Measurements from ENCODE around the gene F2. TPM values are rescaled to one million over a fixed set of nuclear protein-coding genes. Genes with fewer than 3 reads are reported as not detected.
A peak's percentile ranks its signal among the peaks of the same experiment; 100 is the strongest.
"Not testable (repeated sequence)": the region's sequence is repeated elsewhere in the genome, so short reads cannot be mapped to it uniquely, and the experiment has no call there.

The F2 gene
- total RNA-seq, 1 donor from 2014 or later: not detected

DNA sequence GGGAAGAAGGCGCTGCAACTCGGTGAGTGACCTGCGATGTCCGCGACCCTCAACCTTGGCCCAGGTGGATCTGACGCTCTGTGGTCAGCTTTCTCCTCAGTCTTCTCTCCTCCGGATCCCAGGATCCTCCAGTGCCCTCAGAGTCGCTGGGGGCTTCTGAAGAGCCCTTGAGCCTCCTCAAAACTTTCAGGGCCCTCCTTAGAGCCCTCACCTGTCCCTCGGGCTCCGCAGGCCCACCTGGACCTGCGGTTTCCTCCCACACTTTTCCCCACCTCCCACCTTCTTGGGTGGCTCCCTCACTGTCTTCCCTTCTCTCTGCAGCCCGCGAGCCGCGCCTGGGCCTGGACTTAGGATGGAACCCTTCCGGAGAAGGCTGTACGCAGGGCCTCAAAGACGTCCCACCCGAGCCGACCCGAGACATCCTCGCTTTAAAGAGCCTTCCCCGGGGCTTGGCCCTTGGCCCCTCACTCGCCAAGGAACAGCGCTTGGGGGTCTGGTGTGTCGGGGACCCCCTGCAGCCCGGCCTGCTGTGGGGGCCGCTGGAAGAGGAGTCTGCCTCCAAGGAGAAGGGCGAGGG, 17.8 kb upstream of the F2 start:
- DNase-seq: no peak
- peaks cover 51% of the 10 kb centered on the region for H3K4me1 Mint-ChIP-seq

DNA sequence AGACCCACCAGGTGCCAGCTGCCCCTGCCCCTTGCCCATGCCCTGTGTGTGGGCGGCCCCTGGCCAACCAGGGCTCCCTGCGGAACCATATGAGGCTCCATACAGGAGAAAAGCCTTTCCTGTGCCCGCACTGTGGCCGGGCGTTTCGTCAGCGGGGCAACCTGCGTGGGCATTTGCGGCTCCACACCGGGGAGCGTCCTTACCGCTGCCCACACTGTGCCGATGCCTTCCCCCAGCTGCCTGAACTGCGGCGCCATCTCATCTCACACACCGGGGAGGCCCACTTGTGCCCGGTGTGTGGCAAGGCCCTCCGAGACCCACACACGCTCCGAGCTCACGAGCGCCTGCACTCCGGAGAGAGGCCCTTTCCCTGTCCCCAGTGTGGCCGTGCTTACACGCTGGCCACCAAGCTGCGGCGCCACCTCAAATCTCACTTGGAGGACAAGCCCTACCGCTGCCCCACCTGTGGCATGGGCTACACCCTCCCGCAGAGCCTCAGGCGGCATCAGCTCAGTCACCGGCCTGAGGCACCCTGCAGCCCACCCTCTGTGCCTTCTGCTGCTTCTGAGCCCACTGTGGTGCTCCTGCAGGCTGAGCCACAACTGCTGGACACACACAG, 13.8 kb upstream of the F2 start:
- no peaks in the 10 kb centered on the region for H3K27me3 Mint-ChIP-seq
- ATAC-seq (ENCODE audit: low read depth) (no peak), DNase-seq (no peak)
- intact Hi-C loops (cut with micrococcal nuclease): loop anchor here (10.0 kb wide), 3 partner anchors 700 to 1760 kb away; partner anchors contain the start of gene SLC39A13
- no peak overlapping the region for H3K4me3 Mint-ChIP-seq
- H3K36me3 Mint-ChIP-seq (ENCODE audit: low read depth): peaks cover 66% of the 10 kb centered on the region
- H3K4me1 Mint-ChIP-seq: peaks cover 28% of the 10 kb centered on the region
- H3K27ac Mint-ChIP-seq: no peak overlapping the region
- ChIA-PET POLR2A (no interaction called here), CTCF (no interaction called here)
- TF ChIP-seq, protein P1, sequence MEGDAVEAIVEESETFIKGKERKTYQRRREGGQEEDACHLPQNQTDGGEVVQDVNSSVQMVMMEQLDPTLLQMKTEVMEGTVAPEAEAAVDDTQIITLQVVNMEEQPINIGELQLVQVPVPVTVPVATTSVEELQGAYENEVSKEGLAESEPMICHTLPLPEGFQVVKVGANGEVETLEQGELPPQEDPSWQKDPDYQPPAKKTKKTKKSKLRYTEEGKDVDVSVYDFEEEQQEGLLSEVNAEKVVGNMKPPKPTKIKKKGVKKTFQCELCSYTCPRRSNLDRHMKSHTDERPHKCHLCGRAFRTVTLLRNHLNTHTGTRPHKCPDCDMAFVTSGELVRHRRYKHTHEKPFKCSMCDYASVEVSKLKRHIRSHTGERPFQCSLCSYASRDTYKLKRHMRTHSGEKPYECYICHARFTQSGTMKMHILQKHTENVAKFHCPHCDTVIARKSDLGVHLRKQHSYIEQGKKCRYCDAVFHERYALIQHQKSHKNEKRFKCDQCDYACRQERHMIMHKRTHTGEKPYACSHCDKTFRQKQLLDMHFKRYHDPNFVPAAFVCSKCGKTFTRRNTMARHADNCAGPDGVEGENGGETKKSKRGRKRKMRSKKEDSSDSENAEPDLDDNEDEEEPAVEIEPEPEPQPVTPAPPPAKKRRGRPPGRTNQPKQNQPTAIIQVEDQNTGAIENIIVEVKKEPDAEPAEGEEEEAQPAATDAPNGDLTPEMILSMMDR (IDR thresholded peaks at IDR 0.05): no peak
- H3K9me3 Mint-ChIP-seq: no peaks in the 10 kb centered on the region

More for the DNA sequence above, 17.8 kb upstream of the F2 start:
- peak overlapping the region; percentile 99 for H3K4me3 Mint-ChIP-seq
- H3K9me3 Mint-ChIP-seq: no peaks in the 10 kb centered on the region
- H3K36me3 Mint-ChIP-seq (ENCODE audit: low read depth): peaks cover 61% of the 10 kb centered on the region
- TF ChIP-seq, protein P1 (IDR thresholded peaks at IDR 0.05): no peak
- ATAC-seq (ENCODE audit: low read depth): no peak
- CTCF ChIA-PET: interaction anchor here (0.8 kb wide), 1 partner anchor 547 kb away, joined by 3 read pairs; the partner anchor contains the start of gene ACP2
- H3K27ac Mint-ChIP-seq: peak overlapping the region; percentile 95
- no peaks in the 10 kb centered on the region for H3K27me3 Mint-ChIP-seq
- intact Hi-C loops (cut with micrococcal nuclease): loop anchor here (5.0 to 10.0 kb wide), 4 partner anchors 146 to 1756 kb away; partner anchors contain the start of genes CKAP5 and SLC39A13
- POLR2A ChIA-PET: interaction anchor here (0.6 to 1.7 kb wide), 10 partner anchors 10 to 1014 kb away, joined by 3 to 16 read pairs (median 5); partner anchors contain the start of genes AGBL2, AMBRA1, ATG13 and CSTPP1

DNA sequence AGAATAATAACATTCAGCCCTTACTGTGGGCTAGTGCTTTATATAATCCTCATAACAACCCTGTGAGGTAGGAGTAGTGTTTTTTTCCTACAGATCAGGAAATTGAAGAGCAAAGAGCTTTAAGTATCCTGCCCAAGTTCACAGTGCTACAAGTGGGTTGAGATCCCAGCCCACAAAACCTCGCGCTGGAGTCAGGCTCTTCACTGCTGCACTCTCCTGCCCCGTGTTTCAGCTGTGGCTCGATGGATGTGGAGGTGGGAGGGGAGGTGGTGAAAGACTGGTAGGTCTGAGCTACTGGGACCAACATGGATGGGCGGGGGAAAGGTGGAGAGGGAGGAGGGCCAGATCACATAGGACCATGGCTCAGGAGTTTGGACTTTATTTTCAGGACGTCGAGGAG, 12.1 kb upstream of the F2 start:
- Mint-ChIP-seq H3K27ac (no peak overlapping the region), H3K9me3 (no peaks in the 10 kb centered on the region), H3K27me3 (no peaks in the 10 kb centered on the region), H3K4me1 (peaks cover 13% of the 10 kb centered on the region), H3K4me3 (no peak overlapping the region), H3K36me3 (ENCODE audit: low read depth) (peaks cover 52% of the 10 kb centered on the region)
- ChIA-PET CTCF (no interaction called here), POLR2A (no interaction called here)
- TF ChIP-seq, protein P1 (IDR thresholded peaks at IDR 0.05): no peak
- ATAC-seq (ENCODE audit: low read depth) (no peak), DNase-seq (no peak)
- intact Hi-C loops (cut with micrococcal nuclease): loop anchor here (10.0 kb wide), 3 partner anchors 698 to 1762 kb away; partner anchors contain the start of gene SLC39A13

DNA sequence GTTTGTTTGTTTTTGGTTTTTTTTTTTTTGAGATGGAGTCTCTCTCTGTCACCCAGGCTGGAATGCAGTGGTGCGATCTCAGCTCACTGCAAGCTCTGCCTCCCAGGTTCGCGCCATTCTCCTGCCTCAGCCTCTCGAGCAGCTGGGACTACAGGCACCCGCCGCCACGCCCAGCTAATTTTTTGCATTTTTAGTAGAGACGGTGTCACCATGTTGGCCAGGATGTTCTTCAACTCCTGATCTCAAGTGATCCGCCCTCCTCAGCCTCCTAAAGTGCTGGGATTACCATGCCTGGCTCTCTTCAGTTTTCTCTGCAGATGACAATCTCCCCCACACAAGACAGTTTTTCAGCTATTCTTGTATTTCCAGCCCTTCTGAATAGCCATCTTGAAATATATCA, 9.7 kb upstream of the F2 start:
- intact Hi-C loops (cut with micrococcal nuclease): loop anchor here (10.0 kb wide), 3 partner anchors 695 to 1765 kb away; partner anchors contain the start of gene SLC39A13
- DNase-seq; H3K4me1 Mint-ChIP-seq; H3K4me3 Mint-ChIP-seq; H3K27ac Mint-ChIP-seq; H3K27me3 Mint-ChIP-seq; CTCF ChIA-PET; ATAC-seq (ENCODE audit: low read depth); H3K9me3 Mint-ChIP-seq: not testable (repeated sequence)
- POLR2A ChIA-PET: interaction anchor here (0.5 kb wide), 1 partner anchor 33 kb away, joined by 4 read pairs; no protein-coding TSS in a partner anchor
- peaks cover 33% of the 10 kb centered on the region for H3K36me3 Mint-ChIP-seq (ENCODE audit: low read depth)

GRCh38 chr11:46710821-46711269, 8.2 kb upstream of the F2 start:
- H3K27me3 Mint-ChIP-seq: no peaks in the 10 kb centered on the region
- ChIA-PET POLR2A (interaction anchor here (0.9 kb wide), 1 partner anchor 10 kb away, joined by 3 read pairs; the partner anchor contains the start of genes ARHGAP1 and ZNF408), CTCF (no interaction called here)
- TF ChIP-seq, protein P1 (IDR thresholded peaks at IDR 0.05): no peak
- H3K4me3 Mint-ChIP-seq: no peak overlapping the region
- intact Hi-C loops (cut with micrococcal nuclease): no loop called here
- no peak overlapping the region for H3K27ac Mint-ChIP-seq
- no peak for ATAC-seq (ENCODE audit: low read depth)
- no peak for DNase-seq
- H3K4me1 Mint-ChIP-seq: no peaks in the 10 kb centered on the region
- no peaks in the 10 kb centered on the region for H3K9me3 Mint-ChIP-seq
- peaks cover 19% of the 10 kb centered on the region for H3K36me3 Mint-ChIP-seq (ENCODE audit: low read depth)
